Mesenchymal stem cell (in vitro differentiated cells and primary cell): ENCODE measurements around the gene MTUS2.

Source experiments
- DNase-seq: peaks from one replicate; pipeline ENCODE4 v3.0.0-alpha.2; 2013
- H2AFZ ChIP-seq: one replicate; pipeline ENCODE4 v1.6.1; 2013; ENCODE audit warnings: low read depth, mild to moderate bottlenecking, control low read depth, inconsistent platforms, low read length, moderate library complexity
- H2AK5ac ChIP-seq: 2 replicates; pipeline ENCODE4 v1.6.1; 2013; ENCODE audit warnings: low read length, moderate library complexity, mild to moderate bottlenecking, inconsistent platforms; ENCODE audit not compliant: severe bottlenecking
- H2BK120ac ChIP-seq: one replicate; pipeline ENCODE4 v1.6.1; 2013; ENCODE audit warnings: low read depth, mild to moderate bottlenecking, inconsistent platforms, low read length, moderate library complexity
- H2BK12ac ChIP-seq, 2 experiments: one replicate each; pipeline ENCODE4 v1.6.1; 2013; ENCODE audit warnings: inconsistent platforms in 2 of 2, low read length in 2 of 2, mild to moderate bottlenecking in 2 of 2, moderate library complexity in 2 of 2, control low read depth in 1 of 2
- H2BK15ac ChIP-seq: one replicate; pipeline ENCODE4 v1.6.1; 2013; ENCODE audit warnings: mild to moderate bottlenecking, low read depth, inconsistent platforms; ENCODE audit not compliant: poor library complexity, severe bottlenecking
- H2BK5ac ChIP-seq: 2 replicates; pipeline ENCODE4 v1.6.1; 2013; ENCODE audit warnings: low read depth, mild to moderate bottlenecking, low read length, control low read depth, inconsistent platforms; ENCODE audit not compliant: poor library complexity, severe bottlenecking
- H3K14ac ChIP-seq, 2 experiments: one replicate each; pipeline ENCODE4 v1.6.1; 2013; ENCODE audit warnings: inconsistent platforms in 2 of 2, low read length in 2 of 2, control low read depth in 1 of 2, mild to moderate bottlenecking in 1 of 2, moderate library complexity in 1 of 2
- H3K18ac ChIP-seq, 2 experiments: one replicate each; pipeline ENCODE4 v1.6.1; 2013; ENCODE audit warnings: inconsistent platforms in 2 of 2, low read length in 2 of 2, control low read depth in 1 of 2, low read depth in 1 of 2, mild to moderate bottlenecking in 1 of 2
- H3K23ac ChIP-seq, 2 experiments: one replicate each; pipeline ENCODE4 v1.6.1; 2013; ENCODE audit warnings: inconsistent platforms in 2 of 2, low read length in 2 of 2, mild to moderate bottlenecking in 2 of 2, moderate library complexity in 2 of 2, control low read depth in 1 of 2
- H3K27ac ChIP-seq: 2 replicates; pipeline ENCODE4 v1.5.1; 2013; ENCODE audit warnings: mild to moderate bottlenecking, moderate library complexity, low read length, control low read depth, inconsistent platforms; ENCODE audit not compliant: poor library complexity, severe bottlenecking
- H3K27me3 ChIP-seq, 2 experiments: 2 replicates each; pipeline versions ENCODE4 v1.6.1 to v1.7.0; 2013; ENCODE audit warnings: low read length in 2 of 2, mild to moderate bottlenecking in 2 of 2, moderate library complexity in 2 of 2, control low read depth in 1 of 2, inconsistent platforms in 1 of 2; ENCODE audit not compliant: control insufficient read depth in 1 of 2, insufficient read depth in 1 of 2
- H3K36me3 ChIP-seq, 2 experiments: 2 replicates each; pipeline versions ENCODE4 v1.6.1 to v1.7.0; 2013; ENCODE audit warnings: low read length in 2 of 2, control low read depth in 1 of 2, inconsistent platforms in 1 of 2, low read depth in 1 of 2, mild to moderate bottlenecking in 1 of 2; ENCODE audit not compliant: insufficient read depth in 2 of 2, control insufficient read depth in 1 of 2
- H3K4ac ChIP-seq, 2 experiments: one replicate each; pipeline ENCODE4 v1.6.1; 2013; ENCODE audit warnings: inconsistent platforms in 2 of 2, low read length in 2 of 2, mild to moderate bottlenecking in 2 of 2, moderate library complexity in 2 of 2, control low read depth in 1 of 2, low read depth in 1 of 2
- H3K4me1 ChIP-seq: 2 replicates; pipeline ENCODE4 v1.6.1; 2013; ENCODE audit warnings: low read depth, low read length, control low read depth; ENCODE audit not compliant: control insufficient read depth, insufficient read depth
- H3K4me2 ChIP-seq: 2 replicates; pipeline ENCODE4 v1.6.1; 2013; ENCODE audit warnings: low read length, mild to moderate bottlenecking, inconsistent platforms; ENCODE audit not compliant: poor library complexity, severe bottlenecking
- H3K4me3 ChIP-seq, 2 experiments: 2 replicates each; pipeline versions ENCODE4 v1.5.1 to v1.7.0; 2013; ENCODE audit warnings: low read length in 2 of 2, mild to moderate bottlenecking in 2 of 2, control low read depth in 1 of 2, low read depth in 1 of 2; ENCODE audit not compliant: insufficient read depth in 1 of 2
- H3K79me1 ChIP-seq: replicated peaks from 2 replicates; pipeline ENCODE4 v1.6.1; 2013; ENCODE audit warnings: mild to moderate bottlenecking, control low read depth, low read length, inconsistent platforms; ENCODE audit not compliant: poor library complexity, severe bottlenecking
- H3K9ac ChIP-seq: 2 replicates; pipeline ENCODE4 v1.7.0; 2013; ENCODE audit warnings: mild to moderate bottlenecking, low read length, moderate library complexity
- H3K9me3 ChIP-seq: 2 replicates; pipeline ENCODE4 v1.7.0; 2013; ENCODE audit warnings: mild to moderate bottlenecking, low read length; ENCODE audit not compliant: control insufficient read depth
- H4K8ac ChIP-seq: one replicate; pipeline ENCODE4 v1.6.1; 2013; ENCODE audit warnings: inconsistent platforms, mild to moderate bottlenecking, low read length, moderate library complexity
- H4K91ac ChIP-seq: one replicate; pipeline ENCODE4 v1.6.1; 2013; ENCODE audit warnings: mild to moderate bottlenecking, low read length, inconsistent platforms
- WGBS: methylation state at CpG from one replicate; pipeline ENCODE4 v1.1.7; 2013; ENCODE audit warnings: mixed read lengths; 5-methylcytosine and 5-hydroxymethylcytosine counted together

MTUS2 gene

DNA sequence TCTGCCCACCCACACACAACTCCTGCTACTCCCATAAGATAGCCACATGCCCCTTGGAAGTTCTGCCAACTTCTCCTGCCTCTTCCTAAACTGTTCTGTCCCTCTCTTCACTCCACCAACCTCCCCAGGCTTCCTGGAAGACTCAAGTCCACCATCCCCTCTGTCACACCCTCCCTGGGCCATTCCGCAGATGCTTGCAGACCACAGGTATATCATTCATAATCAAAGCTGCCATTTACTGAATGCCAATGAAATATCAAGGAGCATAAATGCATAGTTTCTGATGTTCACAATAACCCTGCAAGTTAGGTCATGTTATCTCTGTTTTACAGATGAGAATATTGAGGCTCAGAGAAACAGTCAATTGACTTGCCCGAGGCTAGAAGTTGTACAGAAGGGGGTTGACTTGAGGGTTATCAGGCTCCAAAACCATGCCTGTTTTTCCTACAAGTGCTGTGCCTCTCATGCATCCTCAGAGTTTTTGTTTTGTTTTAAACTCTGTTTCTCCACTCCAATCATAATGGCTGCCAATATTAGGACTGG, 639.7 kb downstream of the MTUS2 start:
- Histone ChIP-seq H2BK15ac (no peak overlapping the region), H3K18ac (no peak overlapping the region), H3K27me3 (peaks cover 18 to 24% of the 10 kb centered on the region in 2 experiments), H3K4ac (no peak overlapping the region), H3K4me3 (no peak overlapping the region), H2BK5ac (no peak overlapping the region), H3K4me1 (peaks cover 1% of the 10 kb centered on the region), H3K27ac (no peak overlapping the region), H4K91ac (no peak overlapping the region), H3K36me3 (no peaks in the 10 kb centered on the region), H3K14ac (no peak overlapping the region), H2AK5ac (no peak overlapping the region), H2BK120ac (no peak overlapping the region), H4K8ac (no peak overlapping the region), H3K4me2 (no peak overlapping the region), H2BK12ac (no peak overlapping the region), H3K79me1 (no peaks in the 10 kb centered on the region), H3K9me3 (no peaks in the 10 kb centered on the region), H3K23ac (no peak overlapping the region), H3K9ac (no peak overlapping the region), H2AFZ (no peak overlapping the region)
- no peak for DNase-seq
- 98% methylated on average over 2 of the region's 2 CpGs for WGBS

DNA sequence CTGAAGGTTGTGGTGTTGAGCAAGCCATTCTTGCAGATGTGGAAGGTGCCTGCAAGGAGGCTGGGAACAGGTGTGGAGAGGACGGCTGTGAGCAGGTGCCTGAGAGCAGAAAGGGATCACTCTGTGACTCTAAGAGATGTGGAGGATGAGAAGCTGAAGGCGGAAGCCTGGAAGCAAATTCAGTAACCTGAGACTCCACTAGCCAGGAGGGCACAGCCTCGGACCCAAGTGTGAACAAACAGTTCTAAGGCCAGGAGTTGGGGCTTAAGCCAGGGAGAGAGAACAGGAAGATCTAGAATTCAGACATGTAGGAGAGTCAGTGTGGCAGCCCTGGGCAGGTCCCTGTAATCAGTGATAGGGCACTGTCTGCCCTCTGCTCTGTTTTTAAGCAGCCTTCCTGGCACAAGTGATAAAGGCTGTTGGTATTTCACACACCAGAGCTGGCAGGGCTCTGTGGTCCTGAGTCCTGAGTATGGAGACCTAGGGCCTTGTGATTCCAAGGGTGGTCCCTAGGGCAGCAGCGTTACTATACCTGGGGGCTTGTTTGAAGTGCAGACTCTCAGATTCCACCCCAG, 644.1 kb downstream of the MTUS2 start:
- Histone ChIP-seq H2AFZ (no peak overlapping the region), H3K4ac (no peak overlapping the region), H3K9ac (no peak overlapping the region), H2BK15ac (no peak overlapping the region), H2AK5ac (no peak overlapping the region), H3K36me3 (no peaks in the 10 kb centered on the region), H3K18ac (no peak overlapping the region), H4K8ac (no peak overlapping the region), H4K91ac (no peak overlapping the region), H3K4me3 (no peak overlapping the region), H3K27me3 (peaks cover 18 to 24% of the 10 kb centered on the region in 2 experiments), H3K9me3 (no peaks in the 10 kb centered on the region), H2BK5ac (no peak overlapping the region), H3K27ac (no peak overlapping the region), H3K4me2 (no peak overlapping the region), H3K14ac (no peak overlapping the region), H3K79me1 (no peaks in the 10 kb centered on the region), H3K4me1 (peaks cover 7% of the 10 kb centered on the region), H2BK120ac (no peak overlapping the region), H3K23ac (no peak overlapping the region), H2BK12ac (no peak overlapping the region)
- 71% methylated on average over 4 of the region's 4 CpGs for WGBS
- no peak for DNase-seq

DNA sequence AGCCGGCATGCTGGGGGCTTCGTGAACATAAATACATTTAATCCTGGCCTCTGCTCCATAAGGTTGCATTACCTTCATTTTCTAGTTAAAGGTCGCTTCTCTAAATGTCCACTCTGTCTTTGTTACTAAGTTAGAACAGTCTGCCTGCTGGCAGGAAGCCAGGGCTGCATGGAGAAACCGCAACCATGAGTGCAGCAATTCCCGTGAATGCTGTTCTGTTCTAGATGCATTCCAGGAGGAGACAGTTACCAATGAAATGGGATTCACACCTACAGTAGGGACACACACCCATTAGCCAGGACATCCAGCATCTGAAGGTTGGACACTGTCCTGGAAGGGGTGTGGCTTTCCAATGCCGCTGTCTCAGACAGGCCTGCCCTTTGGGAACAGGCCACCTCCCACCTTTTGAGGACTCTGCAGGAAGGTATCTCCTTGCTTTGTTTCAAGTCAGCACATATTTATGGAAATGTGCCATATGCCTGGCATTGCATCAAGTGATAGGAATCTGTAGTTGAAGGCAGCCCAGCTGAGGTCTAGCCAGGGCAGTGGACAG, 645.7 kb downstream of the MTUS2 start:
- H3K27ac ChIP-seq, result no peak overlapping the region
- no peak overlapping the region for H3K4me2 ChIP-seq
- H3K23ac ChIP-seq, result no peak overlapping the region
- H2BK120ac ChIP-seq, result no peak overlapping the region
- no peak overlapping the region for H2AK5ac ChIP-seq
- no peak overlapping the region for H3K4ac ChIP-seq
- peak overlapping the region in 1 of 2 experiments; percentile 16 for H3K4me3 ChIP-seq
- H3K79me1 ChIP-seq, result no peaks in the 10 kb centered on the region
- no peak overlapping the region for H3K14ac ChIP-seq
- H3K9ac ChIP-seq, result no peak overlapping the region
- no peak overlapping the region for H4K91ac ChIP-seq
- H4K8ac ChIP-seq, result no peak overlapping the region
- 54% methylated on average over 6 of the region's 6 CpGs for WGBS
- DNase-seq, result peak; percentile 68
- no peak overlapping the region for H2BK12ac ChIP-seq
- no peaks in the 10 kb centered on the region for H3K36me3 ChIP-seq
- H2BK5ac ChIP-seq, result no peak overlapping the region
- no peak overlapping the region for H2BK15ac ChIP-seq
- no peak overlapping the region for H2AFZ ChIP-seq
- H3K4me1 ChIP-seq, result peaks cover 7% of the 10 kb centered on the region
- no peaks in the 10 kb centered on the region for H3K9me3 ChIP-seq
- peaks cover 22 to 24% of the 10 kb centered on the region in 2 experiments for H3K27me3 ChIP-seq
- no peak overlapping the region for H3K18ac ChIP-seq

- Histone ChIP-seq H4K91ac (peak overlapping the region; percentile 39), H3K4me1 (no peaks in the 10 kb centered on the region), H3K79me1 (no peaks in the 10 kb centered on the region), H2BK120ac (no peak overlapping the region), H3K27me3 (peaks cover 3 to 4% of the 10 kb centered on the region in 2 experiments), H2BK12ac (no peak overlapping the region), H3K23ac (no peak overlapping the region), H3K9ac (no peak overlapping the region), H3K18ac (no peak overlapping the region), H2BK15ac (no peak overlapping the region), H3K14ac (no peak overlapping the region), H2AFZ (no peak overlapping the region), H3K9me3 (no peaks in the 10 kb centered on the region), H4K8ac (no peak overlapping the region), H3K4ac (no peak overlapping the region), H2BK5ac (no peak overlapping the region), H3K4me3 (no peak overlapping the region), H3K4me2 (no peak overlapping the region), H2AK5ac (no peak overlapping the region), H3K27ac (no peak overlapping the region), H3K36me3 (no peaks in the 10 kb centered on the region)
- no peak for DNase-seq
- WGBS, result 91% methylated on average over 9 of the region's 9 CpGs
These were observed 651.4 kb downstream of the MTUS2 start for GRCh38 chr13:29471551-29471950.
